ENCODE results near the gene MICAL3. TPM values are rescaled to one million over a fixed set of nuclear protein-coding genes. Genes with fewer than 3 reads are reported as not detected.

MICAL3 gene
- total RNA-seq, 1 experiment from 2014 or later, result 23.7 TPM

- Histone ChIP-seq H3K27ac (ENCODE audit: low read length) (no peak overlapping the region), H4K20me1 (ENCODE audit: low read length) (no peaks in the 10 kb centered on the region), H2AFZ (ENCODE audit: low read length) (no peak overlapping the region), H3K9ac (ENCODE audit: low read length) (no peak overlapping the region), H3K4me1 (ENCODE audit: insufficient read depth, low read length) (no peaks in the 10 kb centered on the region), H3K36me3 (ENCODE audit: low read depth, low read length) (no peaks in the 10 kb centered on the region), H3K4me3 (ENCODE audit: low read length) (no peak overlapping the region), H3K4me2 (ENCODE audit: low read length) (no peak overlapping the region), H3K79me2 (ENCODE audit: low read length) (peaks cover 94% of the 10 kb centered on the region), H3F3A (ENCODE audit: low read length, unreplicated experiment) (no peaks in the 10 kb centered on the region), H3K27me3 (ENCODE audit: low read length) (no peaks in the 10 kb centered on the region), H3K9me2 (replicated peaks; ENCODE audit: low read length) (no peaks in the 10 kb centered on the region), H3K9me3 (ENCODE audit: low read length) (no peaks in the 10 kb centered on the region)
- ATAC-seq (no peak), DNase-seq (no peak)
- ChIA-PET POLR2A (ENCODE audit: unreplicated experiment) (no interaction called here), CTCF (no interaction called here)
- BruUV-seq (replicated peaks), result no TSS peak
- TF ChIP-seq EZH2 (IDR thresholded peaks at IDR 0.05; ENCODE audit: low read length, unreplicated experiment) (no peak), EZH2phosphoT487 (IDR thresholded peaks at IDR 0.05; ENCODE audit: borderline replicate concordance, low read length) (no peak), CTCF (conservative IDR thresholded peaks at IDR 0.05; ENCODE audit: low read depth, low read length) (no peak)
- intact Hi-C loops (cut with micrococcal nuclease), result no loop called here
Measured at GRCh38 chr22:17964156-17964555, 60.2 kb downstream of the MICAL3 start.

GRCh38 chr22:17963015-17963414 is 61.3 kb downstream of the MICAL3 start:
- no peaks in the 10 kb centered on the region for H3K4me1 ChIP-seq (ENCODE audit: insufficient read depth, low read length)
- H4K20me1 ChIP-seq (ENCODE audit: low read length), result no peaks in the 10 kb centered on the region
- no peak overlapping the region for H3K4me3 ChIP-seq (ENCODE audit: low read length)
- no peak overlapping the region for H3K4me2 ChIP-seq (ENCODE audit: low read length)
- no peak overlapping the region for H3K9ac ChIP-seq (ENCODE audit: low read length)
- H3K79me2 ChIP-seq (ENCODE audit: low read length), result peaks cover 87% of the 10 kb centered on the region
- ChIA-PET POLR2A (ENCODE audit: unreplicated experiment) (no interaction called here), CTCF (no interaction called here)
- no TSS peak for BruUV-seq (replicated peaks)
- no peaks in the 10 kb centered on the region for H3K36me3 ChIP-seq (ENCODE audit: low read depth, low read length)
- no peak for ATAC-seq
- H3K27ac ChIP-seq (ENCODE audit: low read length), result no peak overlapping the region
- no peaks in the 10 kb centered on the region for H3F3A ChIP-seq (ENCODE audit: low read length, unreplicated experiment)
- H3K9me2 ChIP-seq (replicated peaks; ENCODE audit: low read length), result no peaks in the 10 kb centered on the region
- intact Hi-C loops (cut with micrococcal nuclease), result no loop called here
- no peaks in the 10 kb centered on the region for H3K9me3 ChIP-seq (ENCODE audit: low read length)
- DNase-seq, result no peak
- no peak for TF ChIP-seq EZH2 (IDR thresholded peaks at IDR 0.05; ENCODE audit: low read length, unreplicated experiment)
- TF ChIP-seq CTCF (conservative IDR thresholded peaks at IDR 0.05; ENCODE audit: low read depth, low read length), result no peak
- no peak for TF ChIP-seq EZH2phosphoT487 (IDR thresholded peaks at IDR 0.05; ENCODE audit: borderline replicate concordance, low read length)
- H3K27me3 ChIP-seq (ENCODE audit: low read length), result no peaks in the 10 kb centered on the region
- H2AFZ ChIP-seq (ENCODE audit: low read length), result no peak overlapping the region

GRCh38 chr22:17962168-17962567 is 62.2 kb downstream of the MICAL3 start:
- BruUV-seq (replicated peaks), result no TSS peak
- H3K9me2 ChIP-seq (replicated peaks; ENCODE audit: low read length), result no peaks in the 10 kb centered on the region
- H3K4me3 ChIP-seq (ENCODE audit: low read length), result no peak overlapping the region
- H3F3A ChIP-seq (ENCODE audit: low read length, unreplicated experiment), result no peaks in the 10 kb centered on the region
- H2AFZ ChIP-seq (ENCODE audit: low read length), result no peak overlapping the region
- H3K79me2 ChIP-seq (ENCODE audit: low read length), result peaks cover 89% of the 10 kb centered on the region
- TF ChIP-seq EZH2phosphoT487 (IDR thresholded peaks at IDR 0.05; ENCODE audit: borderline replicate concordance, low read length) (no peak), EZH2 (IDR thresholded peaks at IDR 0.05; ENCODE audit: low read length, unreplicated experiment) (no peak), CTCF (conservative IDR thresholded peaks at IDR 0.05; ENCODE audit: low read depth, low read length) (no peak)
- H3K36me3 ChIP-seq (ENCODE audit: low read depth, low read length), result no peaks in the 10 kb centered on the region
- intact Hi-C loops (cut with micrococcal nuclease), result no loop called here
- ChIA-PET CTCF (no interaction called here), POLR2A (ENCODE audit: unreplicated experiment) (no interaction called here)
- no peaks in the 10 kb centered on the region for H3K4me1 ChIP-seq (ENCODE audit: insufficient read depth, low read length)
- no peaks in the 10 kb centered on the region for H3K27me3 ChIP-seq (ENCODE audit: low read length)
- H3K9ac ChIP-seq (ENCODE audit: low read length), result no peak overlapping the region
- ATAC-seq (no peak), DNase-seq (no peak)
- no peaks in the 10 kb centered on the region for H4K20me1 ChIP-seq (ENCODE audit: low read length)
- H3K27ac ChIP-seq (ENCODE audit: low read length), result no peak overlapping the region
- H3K9me3 ChIP-seq (ENCODE audit: low read length), result no peaks in the 10 kb centered on the region
- no peak overlapping the region for H3K4me2 ChIP-seq (ENCODE audit: low read length)
